GM19324 (cell line): ENCODE results near the gene DMRTC2.
"Not testable (repeated sequence)": the region's sequence is repeated elsewhere in the genome, so short reads cannot be mapped to it uniquely, and the experiment has no call there.

ENCODE experiments used
- ATAC-seq: cut with Tn5 transposase; IDR thresholded peaks from one replicate; pipeline ENCODE4 v1.9.1; 2021; ENCODE audit warnings: mild to moderate bottlenecking, moderate library complexity; ENCODE audit not compliant: unreplicated experiment, low FRiP score

The DMRTC2 gene

GRCh38 chr19:41869374-41869955, 24.6 kb downstream of the DMRTC2 start:
- ATAC-seq: no peak

DNA sequence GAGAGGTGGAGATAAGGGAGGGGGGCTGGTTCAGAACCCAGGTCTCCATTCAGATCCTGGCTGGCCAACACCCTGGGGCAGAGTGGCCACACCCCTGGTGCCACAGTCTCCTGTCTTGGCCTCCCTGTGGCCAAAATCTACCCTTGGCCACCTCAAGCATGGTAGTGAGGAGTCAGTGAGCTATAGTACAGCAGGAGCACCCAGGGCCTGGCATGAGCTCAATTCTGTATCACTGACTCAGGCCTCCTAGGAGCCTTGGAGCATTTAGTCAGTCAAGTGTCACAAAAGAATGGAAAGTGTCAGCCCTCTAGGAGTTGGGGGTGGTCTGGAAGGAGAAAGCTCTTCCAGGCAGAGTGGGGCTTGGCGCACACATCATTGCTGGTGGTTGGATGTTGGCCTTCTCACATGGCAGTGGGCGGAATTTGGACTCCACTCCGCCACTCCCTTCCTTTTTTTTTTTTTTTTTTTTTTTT, 25.6 kb downstream of the DMRTC2 start:
- no peak for ATAC-seq

DNA sequence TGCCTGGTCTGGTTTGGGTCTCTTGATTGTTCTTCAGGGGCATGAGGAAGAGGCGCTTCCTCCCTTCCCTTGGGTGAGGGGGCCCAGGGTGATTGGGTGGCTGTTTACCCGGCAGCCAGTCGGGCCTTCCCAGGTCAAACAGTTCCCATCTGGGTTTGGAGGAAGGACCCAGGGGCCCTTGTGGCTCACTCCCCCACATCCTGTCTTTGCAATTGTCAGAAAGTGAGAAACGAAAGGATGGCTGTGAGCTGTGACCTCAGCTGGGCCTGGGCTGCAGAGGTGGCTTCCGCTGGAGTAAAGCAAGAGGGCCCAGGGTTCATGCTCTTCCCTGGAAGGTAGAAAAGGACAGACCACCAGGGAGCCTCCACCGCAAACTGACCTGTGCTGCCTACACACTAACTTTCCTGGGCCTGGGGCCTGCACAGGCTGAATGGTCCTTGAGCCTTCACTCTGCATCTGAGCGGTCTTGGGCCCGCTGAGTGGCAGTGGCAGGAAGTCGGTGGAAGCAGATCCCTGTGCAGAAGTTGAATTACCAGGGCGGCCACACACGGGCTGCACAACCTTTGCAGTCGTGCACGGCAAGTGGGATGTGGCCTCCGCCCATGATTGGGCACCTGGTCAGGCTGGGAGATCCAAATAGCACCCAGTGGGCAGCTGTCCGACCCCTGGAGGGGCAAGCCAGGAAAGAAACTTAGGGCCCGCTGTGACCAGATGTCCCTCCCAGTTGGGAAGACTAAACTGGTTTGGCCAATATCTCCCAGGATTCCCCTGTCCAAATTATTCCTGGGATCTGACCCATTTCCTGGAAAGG, 26.9 kb downstream of the DMRTC2 start:
- peak; percentile 41 for ATAC-seq

- no peak for ATAC-seq
Measured at GRCh38 chr19:41872384-41872774, 27.5 kb downstream of the DMRTC2 start.

GRCh38 chr19:41872775-41873647, 28.2 kb downstream of the DMRTC2 start:
- ATAC-seq: no peak

- not testable (repeated sequence) for ATAC-seq
Measured at GRCh38 chr19:41875973-41876372, 31.1 kb downstream of the DMRTC2 start.

DNA sequence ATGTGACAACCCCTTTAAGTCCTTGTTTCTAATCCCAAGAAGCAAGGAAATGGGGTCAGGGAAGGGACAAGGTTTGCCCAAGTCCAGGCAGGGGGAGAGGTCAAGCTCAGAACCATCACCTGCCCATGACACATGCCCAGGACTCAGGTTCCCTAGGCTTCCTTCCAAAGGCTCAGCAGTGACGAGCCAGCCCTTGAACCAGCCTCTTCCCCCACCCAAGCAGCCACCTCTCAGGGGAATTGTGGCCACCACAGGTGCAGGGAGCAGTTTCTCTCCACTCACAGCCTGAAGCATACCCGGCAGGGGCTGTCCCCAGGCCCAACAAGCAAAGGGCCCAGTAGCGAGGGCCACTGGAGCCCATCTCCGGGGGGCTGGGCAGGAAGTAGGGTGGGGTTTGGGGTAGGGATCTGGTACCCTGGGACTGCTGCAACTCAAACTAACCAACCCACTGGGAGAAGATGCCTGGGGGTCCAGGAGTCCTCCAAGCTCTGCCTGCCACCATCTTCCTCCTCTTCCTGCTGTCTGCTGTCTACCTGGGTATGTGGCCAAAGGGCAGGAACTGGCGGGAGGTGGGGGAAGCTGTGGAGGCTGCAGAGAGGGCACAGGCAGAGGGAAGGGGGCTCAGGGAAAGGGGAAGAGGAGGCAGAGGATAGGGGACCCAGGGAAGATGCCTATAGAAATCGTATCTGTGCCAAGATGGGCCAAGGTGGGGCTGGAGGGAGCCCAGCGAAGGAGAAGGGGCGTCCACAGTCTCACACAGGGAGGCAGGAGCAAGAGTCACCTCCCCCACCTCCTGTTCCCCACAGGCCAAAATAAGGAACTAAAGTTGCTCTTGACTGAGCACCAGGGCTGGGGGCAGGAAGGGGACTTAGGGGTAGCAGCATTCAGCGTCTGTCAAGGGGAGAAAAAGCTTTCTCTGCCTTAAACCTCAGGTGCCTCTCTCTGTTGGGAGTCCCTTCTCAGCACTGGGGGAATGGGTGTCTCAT, 32.3 kb downstream of the DMRTC2 start, which contains the start of gene CD79A:
CD79A (plus strand) TSS at position 433 of the 986 bp plus-strand sequence; CDS start at position 459, 26 bp downstream.
- ATAC-seq: peak; percentile 65

GRCh38 chr19:41877916-41878905, 33.4 kb downstream of the DMRTC2 start:
- ATAC-seq: no peak

GRCh38 chr19:41879080-41879479, 34.2 kb downstream of the DMRTC2 start:
- ATAC-seq: no peak

DNA sequence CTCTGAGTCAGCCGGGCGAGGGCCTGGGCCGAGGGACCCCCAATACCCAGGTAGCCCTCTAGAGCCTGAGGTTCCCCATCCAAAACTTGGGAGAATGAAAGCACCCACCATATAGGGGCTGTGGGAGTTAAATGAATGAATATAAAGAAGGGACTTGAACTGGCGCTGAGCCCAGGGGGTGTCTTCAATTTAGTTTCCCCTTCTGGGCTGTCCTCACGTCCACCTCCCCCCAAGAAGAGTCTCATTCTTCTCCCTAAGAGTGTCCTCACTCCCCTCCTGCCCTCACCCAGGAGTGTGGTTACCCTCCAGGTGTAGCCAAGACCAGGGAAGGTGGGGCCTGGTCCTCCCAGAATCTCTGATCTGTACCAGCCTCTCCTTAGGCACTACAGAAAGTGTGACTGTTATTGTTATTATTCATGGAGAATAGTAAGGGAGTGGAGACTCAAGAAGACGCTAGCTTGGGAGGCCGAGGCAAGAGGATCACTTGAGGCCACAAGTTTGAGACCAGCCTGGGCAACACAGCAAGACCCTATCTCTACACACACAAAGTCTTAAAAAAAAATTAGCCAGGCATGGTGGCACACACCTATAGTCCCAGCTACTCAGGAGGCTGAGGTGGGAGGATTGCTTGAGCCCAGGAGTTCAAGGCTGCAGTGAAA, 35.0 kb downstream of the DMRTC2 start:
- ATAC-seq: no peak

GRCh38 chr19:41880329-41880708, 35.5 kb downstream of the DMRTC2 start:
- ATAC-seq: no peak

- peak; percentile 26 for ATAC-seq
Measured at GRCh38 chr19:41882568-41883462, 38.0 kb downstream of the DMRTC2 start, which contains the start of gene ARHGEF1. TSS of gene ARHGEF1 (plus strand) at chr19:41883184. CDS start at chr19:41888083, 4,899 bp downstream.

DNA sequence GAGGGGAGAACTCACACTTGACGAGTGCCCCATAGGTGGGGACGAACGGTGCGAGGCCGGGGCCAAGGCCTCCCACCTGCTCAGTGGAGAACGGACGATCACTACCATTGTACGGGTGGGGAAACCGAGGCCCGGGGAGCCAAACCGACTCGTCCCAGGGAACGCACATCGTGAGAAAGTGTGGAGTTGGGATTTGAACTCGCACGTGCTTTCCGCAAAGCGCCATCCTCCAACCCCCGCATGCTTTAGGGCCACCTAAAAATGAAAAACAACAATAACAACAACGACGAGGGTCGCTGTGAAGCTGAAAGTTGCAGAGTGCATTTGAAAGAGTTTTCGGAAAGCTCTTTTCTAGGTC, 38.6 kb downstream of the DMRTC2 start:
- ATAC-seq: peak; percentile 8

- peak; percentile 76 for ATAC-seq
Measured at GRCh38 chr19:41883821-41884733, 39.2 kb downstream of the DMRTC2 start.

GRCh38 chr19:41886761-41887710, 42.2 kb downstream of the DMRTC2 start:
- ATAC-seq: no peak
